Measurements from ENCODE around the gene RAB40B. TPM values are rescaled to one million over a fixed set of nuclear protein-coding genes. Genes with fewer than 3 reads are reported as not detected.

The RAB40B gene
- polyA plus RNA-seq, 1 experiment: 5.4 TPM

GRCh38 chr17:82661717-82662683 lies 36.5 kb downstream of the RAB40B start:
- H3K4me3 ChIP-seq (ENCODE audit: low read depth, low read length): no peak overlapping the region
- DNase-seq (ENCODE audit: low read depth, low spot score): no peak
- no peaks in the 10 kb centered on the region for H3K27me3 ChIP-seq (ENCODE audit: control insufficient read depth, insufficient read depth, low read length)
- TF ChIP-seq, protein P1, sequence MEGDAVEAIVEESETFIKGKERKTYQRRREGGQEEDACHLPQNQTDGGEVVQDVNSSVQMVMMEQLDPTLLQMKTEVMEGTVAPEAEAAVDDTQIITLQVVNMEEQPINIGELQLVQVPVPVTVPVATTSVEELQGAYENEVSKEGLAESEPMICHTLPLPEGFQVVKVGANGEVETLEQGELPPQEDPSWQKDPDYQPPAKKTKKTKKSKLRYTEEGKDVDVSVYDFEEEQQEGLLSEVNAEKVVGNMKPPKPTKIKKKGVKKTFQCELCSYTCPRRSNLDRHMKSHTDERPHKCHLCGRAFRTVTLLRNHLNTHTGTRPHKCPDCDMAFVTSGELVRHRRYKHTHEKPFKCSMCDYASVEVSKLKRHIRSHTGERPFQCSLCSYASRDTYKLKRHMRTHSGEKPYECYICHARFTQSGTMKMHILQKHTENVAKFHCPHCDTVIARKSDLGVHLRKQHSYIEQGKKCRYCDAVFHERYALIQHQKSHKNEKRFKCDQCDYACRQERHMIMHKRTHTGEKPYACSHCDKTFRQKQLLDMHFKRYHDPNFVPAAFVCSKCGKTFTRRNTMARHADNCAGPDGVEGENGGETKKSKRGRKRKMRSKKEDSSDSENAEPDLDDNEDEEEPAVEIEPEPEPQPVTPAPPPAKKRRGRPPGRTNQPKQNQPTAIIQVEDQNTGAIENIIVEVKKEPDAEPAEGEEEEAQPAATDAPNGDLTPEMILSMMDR (IDR thresholded peaks at IDR 0.05; ENCODE audit: low read depth, low read length): no peak
- H3K9me3 ChIP-seq (ENCODE audit: control insufficient read depth, insufficient read depth, low read length): peaks cover 13% of the 10 kb centered on the region; the same call in 1 of the 2 replicates
- no peak overlapping the region for H3K27ac ChIP-seq (ENCODE audit: low read depth, low read length)
- POLR2A ChIA-PET: no interaction called here
- CTCF ChIA-PET: interaction anchor here (0.6 kb wide), 1 partner anchor 106 kb away, joined by 3 read pairs; no protein-coding TSS in a partner anchor

- Histone ChIP-seq H3K27ac (ENCODE audit: low read depth, low read length) (no peak overlapping the region), H3K4me3 (ENCODE audit: low read depth, low read length) (no peak overlapping the region), H3K27me3 (ENCODE audit: control insufficient read depth, insufficient read depth, low read length) (no peaks in the 10 kb centered on the region), H3K9me3 (ENCODE audit: control insufficient read depth, insufficient read depth, low read length) (peaks cover 13% of the 10 kb centered on the region; the same call in 1 of the 2 replicates)
- ChIA-PET POLR2A (no interaction called here), CTCF (no interaction called here)
- TF ChIP-seq, protein P1 (IDR thresholded peaks at IDR 0.05; ENCODE audit: low read depth, low read length): no peak
- DNase-seq (ENCODE audit: low read depth, low spot score): no peak
These were observed 38.6 kb downstream of the RAB40B start for GRCh38 chr17:82659886-82660285.

- no peak for DNase-seq (ENCODE audit: low read depth, low spot score)
- Histone ChIP-seq H3K27ac (ENCODE audit: low read depth, low read length) (no peak overlapping the region), H3K27me3 (ENCODE audit: control insufficient read depth, insufficient read depth, low read length) (no peaks in the 10 kb centered on the region), H3K9me3 (ENCODE audit: control insufficient read depth, insufficient read depth, low read length) (peaks cover 13% of the 10 kb centered on the region; the same call in 1 of the 2 replicates), H3K4me3 (ENCODE audit: low read depth, low read length) (no peak overlapping the region)
- ChIA-PET POLR2A (no interaction called here), CTCF (no interaction called here)
- TF ChIP-seq, protein P1 (IDR thresholded peaks at IDR 0.05; ENCODE audit: low read depth, low read length): no peak
These were observed 39.6 kb downstream of the RAB40B start for GRCh38 chr17:82658796-82659452.

DNA sequence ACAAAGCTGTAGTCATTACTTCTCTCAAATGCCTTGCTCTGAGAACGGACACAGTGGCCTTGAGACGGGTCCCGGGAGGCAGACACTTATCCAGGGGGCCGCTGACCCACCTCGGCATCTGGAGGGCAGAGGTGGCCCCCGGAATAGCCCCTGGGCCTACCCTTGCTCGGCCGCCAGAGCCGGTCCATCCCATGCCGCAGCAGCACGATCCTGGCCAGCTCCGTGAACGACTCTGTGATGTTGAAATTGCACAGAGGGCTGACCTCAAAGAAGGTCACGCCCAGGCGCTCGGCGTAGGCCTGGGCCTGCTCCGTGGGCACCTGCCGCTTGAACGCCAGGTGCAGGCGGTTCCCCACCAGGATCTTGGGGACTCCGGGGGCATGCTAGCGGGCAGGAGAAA lies 40.2 kb downstream of the RAB40B start:
- TF ChIP-seq, protein P1 (IDR thresholded peaks at IDR 0.05; ENCODE audit: low read depth, low read length): no peak
- DNase-seq (ENCODE audit: low read depth, low spot score): no peak
- Histone ChIP-seq H3K9me3 (ENCODE audit: control insufficient read depth, insufficient read depth, low read length) (peaks cover 13% of the 10 kb centered on the region; the same call in 1 of the 2 replicates), H3K27me3 (ENCODE audit: control insufficient read depth, insufficient read depth, low read length) (no peaks in the 10 kb centered on the region), H3K4me3 (ENCODE audit: low read depth, low read length) (no peak overlapping the region), H3K27ac (ENCODE audit: low read depth, low read length) (no peak overlapping the region)
- POLR2A ChIA-PET: no interaction called here
- CTCF ChIA-PET: no interaction called here

DNA sequence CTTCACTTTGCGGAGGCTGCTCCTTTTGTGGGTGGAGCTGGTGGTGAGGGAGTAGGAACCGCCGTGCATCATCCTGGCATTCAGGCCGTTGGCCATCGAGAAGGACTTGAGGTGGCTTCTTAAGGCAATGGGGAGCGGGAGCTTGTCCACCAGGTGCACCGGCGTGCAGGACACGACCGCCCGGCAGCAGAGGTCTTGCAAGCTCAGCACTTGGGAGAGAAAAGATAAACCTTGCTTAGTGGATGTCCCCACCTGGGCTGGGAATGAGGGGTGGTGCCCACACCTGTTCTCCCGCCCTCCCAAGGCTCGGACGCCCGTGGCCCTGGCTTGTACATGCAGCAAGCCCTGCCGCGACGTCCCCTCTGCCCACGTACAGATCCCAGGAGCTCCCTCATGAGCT lies 40.6 kb downstream of the RAB40B start:
- Histone ChIP-seq H3K4me3 (ENCODE audit: low read depth, low read length) (no peak overlapping the region), H3K9me3 (ENCODE audit: control insufficient read depth, insufficient read depth, low read length) (peaks cover 13% of the 10 kb centered on the region; the same call in 1 of the 2 replicates), H3K27me3 (ENCODE audit: control insufficient read depth, insufficient read depth, low read length) (no peaks in the 10 kb centered on the region), H3K27ac (ENCODE audit: low read depth, low read length) (no peak overlapping the region)
- DNase-seq (ENCODE audit: low read depth, low spot score): no peak
- ChIA-PET CTCF (no interaction called here), POLR2A (no interaction called here)
- TF ChIP-seq, protein P1 (IDR thresholded peaks at IDR 0.05; ENCODE audit: low read depth, low read length): no peak

All from AG04450 (cell line).